AG10803 (cell line): ENCODE data around the gene ABLIM3.
A peak's percentile ranks its signal among the peaks of the same experiment; 100 is the strongest.

Experiments
- DNase-seq: peaks from one replicate; pipeline ENCODE4 v3.0.0; 2010; ENCODE audit warnings: low read depth
- H3K4me3 ChIP-seq: 2 replicates; pipeline ENCODE4 v1.5.1; 2011; ENCODE audit warnings: mild to moderate bottlenecking, low read length, control low read depth
- TF ChIP-seq, protein P1 (sequence below): conservative IDR thresholded peaks from 2 replicates; pipeline ENCODE4 v1.5.1; 2011; ENCODE audit warnings: mild to moderate bottlenecking, low read length, control low read depth, inconsistent platforms

The ABLIM3 gene

DNA sequence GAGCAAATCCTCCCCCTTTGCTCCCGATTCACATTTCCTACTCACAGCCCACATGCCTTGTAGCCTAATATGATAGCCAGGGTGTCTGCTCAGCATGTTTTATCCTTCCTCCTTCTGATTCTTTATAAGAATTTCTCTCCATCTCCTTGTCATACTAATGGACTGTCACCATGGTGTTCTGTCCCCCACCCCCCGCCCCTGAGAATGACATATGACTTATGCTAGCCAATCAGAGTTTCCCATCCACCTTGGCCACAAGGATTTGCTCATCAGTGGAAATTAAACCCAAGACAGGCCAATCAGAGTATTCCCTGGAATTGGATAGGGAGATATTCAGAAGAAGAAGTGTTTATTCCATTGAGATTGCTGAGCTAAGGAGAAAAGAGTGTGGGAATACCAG lies 16.0 kb downstream of the ABLIM3 start:
- H3K4me3 ChIP-seq = no peak overlapping the region
- DNase-seq = no peak
- TF ChIP-seq, protein P1, sequence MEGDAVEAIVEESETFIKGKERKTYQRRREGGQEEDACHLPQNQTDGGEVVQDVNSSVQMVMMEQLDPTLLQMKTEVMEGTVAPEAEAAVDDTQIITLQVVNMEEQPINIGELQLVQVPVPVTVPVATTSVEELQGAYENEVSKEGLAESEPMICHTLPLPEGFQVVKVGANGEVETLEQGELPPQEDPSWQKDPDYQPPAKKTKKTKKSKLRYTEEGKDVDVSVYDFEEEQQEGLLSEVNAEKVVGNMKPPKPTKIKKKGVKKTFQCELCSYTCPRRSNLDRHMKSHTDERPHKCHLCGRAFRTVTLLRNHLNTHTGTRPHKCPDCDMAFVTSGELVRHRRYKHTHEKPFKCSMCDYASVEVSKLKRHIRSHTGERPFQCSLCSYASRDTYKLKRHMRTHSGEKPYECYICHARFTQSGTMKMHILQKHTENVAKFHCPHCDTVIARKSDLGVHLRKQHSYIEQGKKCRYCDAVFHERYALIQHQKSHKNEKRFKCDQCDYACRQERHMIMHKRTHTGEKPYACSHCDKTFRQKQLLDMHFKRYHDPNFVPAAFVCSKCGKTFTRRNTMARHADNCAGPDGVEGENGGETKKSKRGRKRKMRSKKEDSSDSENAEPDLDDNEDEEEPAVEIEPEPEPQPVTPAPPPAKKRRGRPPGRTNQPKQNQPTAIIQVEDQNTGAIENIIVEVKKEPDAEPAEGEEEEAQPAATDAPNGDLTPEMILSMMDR = no peak

DNA sequence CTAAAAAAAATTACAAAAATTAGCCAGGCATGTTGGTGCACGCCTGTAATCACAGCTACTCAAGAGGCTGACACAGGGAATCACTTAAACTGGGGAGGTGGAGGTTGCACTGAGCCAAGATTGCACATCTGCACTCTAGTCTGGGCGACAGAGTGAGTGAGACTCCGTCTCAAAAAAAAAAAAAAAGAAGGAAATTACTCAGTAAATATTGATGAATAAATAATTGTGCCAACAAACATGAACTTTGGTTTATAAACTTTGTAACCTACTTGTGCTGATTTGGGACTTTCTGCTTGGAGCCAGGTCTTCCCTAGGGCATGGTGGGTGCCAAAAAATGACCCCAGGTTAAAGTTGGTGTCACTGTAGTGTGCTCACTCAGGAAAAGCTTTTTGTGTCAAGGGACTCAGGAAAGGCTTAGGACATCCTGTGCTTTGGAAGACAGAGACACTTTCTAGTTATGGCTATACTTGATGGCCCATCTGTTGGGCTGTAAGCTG lies 19.0 kb downstream of the ABLIM3 start:
- TF ChIP-seq, protein P1 = no peak
- DNase-seq = no peak
- H3K4me3 ChIP-seq = no peak overlapping the region

DNA sequence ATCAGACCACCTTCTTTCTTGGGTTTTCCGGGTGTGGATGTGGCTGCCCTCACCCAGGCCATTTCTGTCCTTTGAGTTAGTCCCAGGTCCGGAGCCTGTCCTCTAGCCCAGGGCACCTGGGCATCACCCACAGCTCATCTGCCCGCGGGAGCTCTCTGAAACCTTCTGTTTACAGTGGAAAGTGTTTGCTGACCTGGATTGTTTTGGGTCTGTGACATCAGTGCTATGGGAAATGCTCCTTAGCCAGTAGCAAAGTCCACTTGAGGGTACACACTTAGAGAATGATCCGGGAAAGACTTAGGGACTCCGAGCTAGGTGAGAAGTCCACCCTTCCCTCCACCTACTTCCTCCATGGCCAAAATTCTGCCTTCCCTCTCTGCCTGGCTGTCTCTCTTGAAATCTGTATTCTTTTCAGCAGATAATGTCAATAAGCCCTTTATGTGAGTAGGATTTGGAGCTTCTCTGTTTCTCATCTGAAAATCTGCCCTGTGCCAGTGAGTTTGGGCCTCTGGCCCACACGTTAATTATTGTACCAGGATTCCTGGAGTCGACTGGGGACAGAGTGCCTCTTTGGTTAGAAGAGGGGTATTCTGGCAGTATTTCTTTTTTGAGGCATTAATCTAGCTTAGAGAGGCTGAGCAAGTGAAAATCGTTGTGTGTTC lies 19.9 kb downstream of the ABLIM3 start:
- no peak for DNase-seq
- TF ChIP-seq, protein P1 = no peak
- H3K4me3 ChIP-seq = no peak overlapping the region

DNA sequence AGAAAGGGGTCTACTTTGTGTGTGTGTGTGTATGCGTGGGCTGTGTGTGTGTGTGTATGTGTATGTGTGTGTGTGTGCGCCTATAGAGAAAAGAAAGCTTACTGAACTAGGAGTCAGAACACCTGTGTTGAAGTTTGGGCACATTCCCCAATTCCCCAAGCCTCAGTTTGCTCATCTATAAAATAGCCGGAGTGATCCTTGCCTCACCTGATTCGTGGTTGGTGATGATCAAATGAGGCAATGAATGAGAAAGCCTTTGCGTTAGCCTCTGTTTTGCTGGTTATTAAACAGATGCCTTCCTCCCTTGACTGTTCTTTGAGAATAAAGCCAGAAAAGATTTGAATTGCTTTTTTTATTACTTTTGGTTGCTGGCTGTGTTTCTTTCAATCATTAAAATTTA lies 20.6 kb downstream of the ABLIM3 start:
- DNase-seq = no peak
- no peak overlapping the region for H3K4me3 ChIP-seq
- TF ChIP-seq, protein P1 = no peak

DNA sequence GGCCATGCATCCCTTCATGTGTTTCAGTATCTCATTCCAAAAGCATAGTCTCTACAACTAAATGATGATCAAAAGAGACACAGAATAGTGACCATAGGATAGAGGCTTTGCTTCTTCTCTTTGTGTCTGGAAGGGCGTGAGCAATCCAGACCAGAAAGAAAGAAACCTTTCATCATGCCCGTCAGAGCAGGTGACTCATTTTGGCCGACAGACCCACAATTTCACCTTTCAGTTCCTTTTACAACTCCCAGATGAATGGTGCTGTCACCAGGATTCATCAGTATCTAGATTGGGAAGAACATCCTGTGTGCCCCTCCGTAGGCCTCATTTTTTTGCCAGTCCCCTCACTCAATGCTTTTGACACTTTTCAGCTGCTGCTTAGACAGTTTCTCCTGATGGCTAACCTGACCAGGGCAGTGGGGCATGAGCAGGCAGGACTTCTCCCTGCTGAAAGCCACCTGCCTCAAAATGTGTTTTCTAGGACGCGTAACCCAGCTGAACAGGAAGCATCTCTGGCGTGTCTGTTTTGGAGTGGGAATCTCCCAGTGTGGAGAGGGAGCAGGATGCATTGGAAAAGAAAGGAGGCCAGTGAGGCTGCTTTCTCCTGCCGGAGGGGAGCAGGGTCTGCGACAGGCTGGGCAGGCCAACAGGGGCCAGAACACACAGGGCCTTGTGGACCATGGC lies 21.2 kb downstream of the ABLIM3 start:
- TF ChIP-seq, protein P1 = no peak
- no peak for DNase-seq
- H3K4me3 ChIP-seq = no peak overlapping the region

DNA sequence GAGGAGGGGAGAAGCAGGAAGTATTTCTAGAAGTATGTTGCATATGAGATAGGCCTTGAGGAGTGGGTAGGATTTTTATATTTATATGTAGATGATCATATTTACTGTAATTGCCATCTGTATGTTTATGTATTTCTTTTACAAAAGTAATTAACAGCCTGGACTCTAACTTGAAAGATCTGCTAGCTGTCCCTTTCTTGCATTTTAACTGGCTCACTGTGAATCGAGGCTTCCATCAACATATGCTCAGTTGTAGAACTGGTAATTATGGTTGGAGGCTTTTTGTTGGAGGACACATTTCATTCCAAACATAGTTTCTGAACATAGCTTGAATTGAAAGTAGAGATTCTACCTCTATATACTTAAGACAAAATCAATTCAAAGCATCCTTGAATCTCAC lies 23.4 kb downstream of the ABLIM3 start:
- DNase-seq = no peak
- H3K4me3 ChIP-seq = no peak overlapping the region
- TF ChIP-seq, protein P1 = no peak

DNA sequence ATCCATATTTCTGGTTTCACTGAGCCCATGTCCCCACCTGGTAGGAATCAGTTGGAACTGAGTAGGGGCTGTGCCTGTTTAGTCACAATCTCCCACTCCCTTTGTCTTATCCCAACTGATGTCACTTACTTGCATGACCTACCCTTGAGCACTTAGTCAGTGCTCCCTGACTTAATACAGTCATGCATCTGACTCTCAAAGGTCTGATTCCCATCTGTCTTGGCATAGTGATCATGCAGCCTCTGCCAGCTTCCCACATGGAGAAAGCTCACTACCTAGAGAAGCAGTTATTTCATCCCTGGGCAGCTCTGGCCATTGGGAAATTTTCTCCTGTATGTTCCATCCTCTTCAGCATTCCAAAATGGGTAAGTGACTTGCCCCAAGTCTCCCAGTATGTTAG lies 24.8 kb downstream of the ABLIM3 start:
- no peak overlapping the region for H3K4me3 ChIP-seq
- peak; percentile 70 for DNase-seq
- TF ChIP-seq, protein P1 = no peak
